Suprapubic skin (tissue), 4 donors: Measurements from ENCODE around the gene DEUP1. TPM values are rescaled to one million over a fixed set of nuclear protein-coding genes. Genes with fewer than 3 reads are reported as not detected.
"Not testable (repeated sequence)": the region's sequence is repeated elsewhere in the genome, so short reads cannot be mapped to it uniquely, and the experiment has no call there.

Source experiments
- DNase-seq, 2 donors: peaks; one replicate each; pipeline ENCODE4 v3.0.0-alpha.2; 2019; ENCODE audit warnings: low spot score in 2 of 2
- H3K27ac ChIP-seq: fragments of 200-600 bp; sonication (generic); one replicate; pipeline ENCODE4 v1.5.1; 2019
- H3K27me3 ChIP-seq: fragments of 200-600 bp; sonication (generic); one replicate; pipeline ENCODE4 v1.5.1; 2019
- H3K36me3 ChIP-seq: fragments of 200-600 bp; sonication (generic); one replicate; pipeline ENCODE4 v1.5.1; 2019
- H3K4me1 ChIP-seq: fragments of 200-600 bp; sonication (generic); one replicate; pipeline ENCODE4 v1.5.1; 2019
- H3K4me3 ChIP-seq: fragments of 200-600 bp; sonication (generic); one replicate; pipeline ENCODE4 v1.5.1; 2019; ENCODE audit warnings: mild to moderate bottlenecking
- H3K9me3 ChIP-seq: fragments of 200-600 bp; sonication (generic); one replicate; pipeline ENCODE4 v1.5.1; 2019
- CTCF ChIP-seq, 2 donors: fragments of 200-600 bp in 1 of 2; fragments of 450-650 bp in 1 of 2; sonication (generic) in 1 of 2; IDR thresholded peaks; one replicate each; pipeline ENCODE4 v1.5.1; 2016 to 2019; ENCODE audit warnings: antibody characterized with exemption in 2 of 2, mild to moderate bottlenecking in 1 of 2, moderate library complexity in 1 of 2
- EP300 ChIP-seq: sonication (generic); formaldehyde crosslinking; IDR thresholded peaks from one replicate; pipeline ENCODE4 v1.6.1; 2017; ENCODE audit warnings: antibody characterized with exemption
- POLR2A ChIP-seq, 2 donors: fragments of 450-650 bp; IDR thresholded peaks; one replicate each; pipeline ENCODE4 v1.6.1; 2017; ENCODE audit warnings: antibody characterized with exemption in 2 of 2, mild to moderate bottlenecking in 2 of 2, moderate library complexity in 2 of 2
- POLR2AphosphoS5 ChIP-seq, 3 donors: sonication (generic); formaldehyde crosslinking; IDR thresholded peaks; one replicate each; pipeline ENCODE4 v1.6.1; 2017; ENCODE audit warnings: antibody characterized with exemption in 3 of 3
- WGBS: methylation state at CpG from one replicate; pipeline ENCODE4 v1.1.5; 2018; 5-methylcytosine and 5-hydroxymethylcytosine counted together
- total RNA-seq, 4 donors: library from RNA; depleted of rRNA; stranded (reverse); fragments of >200 nt; gene quantifications; one replicate each; pipeline ENCODE4 v1.1.0, GENCODE V29; 2016

Gene DEUP1
- total RNA-seq, 4 donors from 2014 or later = not detected

DNA sequence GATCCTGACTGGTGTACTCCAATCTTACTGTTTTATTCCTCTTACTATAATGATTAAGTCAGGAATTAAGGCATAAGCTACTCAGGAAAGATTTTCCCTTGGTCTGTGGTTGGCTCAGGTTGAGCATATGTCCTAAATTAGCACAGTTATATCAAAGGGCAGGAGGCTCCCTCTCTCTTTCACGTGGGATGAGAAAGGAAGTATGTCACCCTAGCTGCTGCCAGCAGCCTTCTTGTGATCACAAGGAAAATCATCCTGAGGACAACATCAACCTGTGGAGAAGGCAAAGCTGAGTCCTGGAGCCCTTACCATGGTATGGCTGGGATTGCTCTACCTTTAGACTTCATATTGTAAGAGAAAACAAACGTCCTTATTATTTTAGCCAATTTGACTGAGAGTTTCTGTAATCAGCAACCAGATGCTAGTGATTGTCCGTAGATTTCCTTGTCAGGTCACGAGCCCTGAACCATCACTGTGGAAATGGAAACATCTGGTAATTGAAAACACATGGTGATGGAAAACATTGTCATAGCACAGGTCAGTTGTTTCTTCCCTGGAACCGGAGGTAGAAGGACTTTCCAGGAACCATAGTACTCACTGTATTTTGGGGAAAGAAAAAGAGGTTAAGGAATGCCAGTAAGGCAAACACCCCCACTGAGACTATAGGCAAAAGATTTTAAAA lies 40.6 kb upstream of the DEUP1 start:
- Histone ChIP-seq H3K27me3 (no peaks in the 10 kb centered on the region), H3K27ac (no peak overlapping the region), H3K36me3 (no peaks in the 10 kb centered on the region), H3K9me3 (no peaks in the 10 kb centered on the region), H3K4me3 (no peak overlapping the region), H3K4me1 (no peaks in the 10 kb centered on the region)
- TF ChIP-seq POLR2A (IDR thresholded peaks at IDR 0.05) (no peak), POLR2AphosphoS5 (IDR thresholded peaks at IDR 0.05) (no peak), EP300 (no peak), CTCF (IDR thresholded peaks at IDR 0.05) (no peak)
- WGBS = 46% methylated on average over 5 of the region's 5 CpGs
- no peak for DNase-seq

GRCh38 chr11:93291110-93291509 lies 39.4 kb upstream of the DEUP1 start:
- Histone ChIP-seq H3K4me1 (no peaks in the 10 kb centered on the region), H3K27ac (no peak overlapping the region), H3K27me3 (no peaks in the 10 kb centered on the region), H3K4me3 (no peak overlapping the region), H3K9me3 (no peaks in the 10 kb centered on the region), H3K36me3 (no peaks in the 10 kb centered on the region)
- DNase-seq = no peak
- no peak for TF ChIP-seq EP300
- no peak for TF ChIP-seq POLR2A (IDR thresholded peaks at IDR 0.05)
- no peak for TF ChIP-seq CTCF (IDR thresholded peaks at IDR 0.05)
- TF ChIP-seq POLR2AphosphoS5 (IDR thresholded peaks at IDR 0.05) = no peak
- WGBS = 76% methylated on average over 1 of the region's 1 CpG

DNA sequence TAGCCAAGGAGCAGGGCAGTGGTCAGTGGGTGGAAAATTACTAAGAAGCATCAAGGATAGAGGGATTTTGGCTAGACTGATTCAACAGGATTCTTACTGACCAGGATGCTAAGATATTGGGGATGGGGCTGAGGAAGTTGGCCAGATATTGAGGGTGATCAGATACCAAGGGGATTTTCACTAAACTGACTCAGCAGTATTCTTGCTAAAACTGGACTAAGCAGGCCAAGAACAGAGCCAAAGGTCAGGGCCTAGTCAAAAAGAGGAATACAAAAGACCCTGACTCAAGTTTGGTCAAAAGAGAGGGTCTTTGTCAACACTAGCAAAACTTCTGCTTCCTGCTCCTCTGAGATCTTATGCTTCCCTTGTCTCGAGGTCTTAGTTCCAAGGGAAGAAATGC lies 38.6 kb upstream of the DEUP1 start:
- Histone ChIP-seq H3K4me3 (no peak overlapping the region), H3K9me3 (no peaks in the 10 kb centered on the region), H3K27me3 (no peaks in the 10 kb centered on the region), H3K4me1 (no peaks in the 10 kb centered on the region), H3K36me3 (no peaks in the 10 kb centered on the region), H3K27ac (no peak overlapping the region)
- TF ChIP-seq POLR2A (IDR thresholded peaks at IDR 0.05) (no peak), EP300 (no peak), POLR2AphosphoS5 (IDR thresholded peaks at IDR 0.05) (no peak), CTCF (IDR thresholded peaks at IDR 0.05) (no peak)
- 72% methylated on average over 1 of the region's 1 CpG for WGBS
- no peak for DNase-seq

GRCh38 chr11:93295921-93296575 lies 34.5 kb upstream of the DEUP1 start:
- Histone ChIP-seq H3K4me3 (no peak overlapping the region), H3K27me3 (no peaks in the 10 kb centered on the region), H3K4me1 (no peaks in the 10 kb centered on the region), H3K27ac (no peak overlapping the region), H3K9me3 (no peaks in the 10 kb centered on the region), H3K36me3 (no peaks in the 10 kb centered on the region)
- no peak for DNase-seq
- TF ChIP-seq EP300 (no peak), POLR2A (IDR thresholded peaks at IDR 0.05) (no peak)
- 58% methylated on average over 4 of the region's 4 CpGs for WGBS

DNA sequence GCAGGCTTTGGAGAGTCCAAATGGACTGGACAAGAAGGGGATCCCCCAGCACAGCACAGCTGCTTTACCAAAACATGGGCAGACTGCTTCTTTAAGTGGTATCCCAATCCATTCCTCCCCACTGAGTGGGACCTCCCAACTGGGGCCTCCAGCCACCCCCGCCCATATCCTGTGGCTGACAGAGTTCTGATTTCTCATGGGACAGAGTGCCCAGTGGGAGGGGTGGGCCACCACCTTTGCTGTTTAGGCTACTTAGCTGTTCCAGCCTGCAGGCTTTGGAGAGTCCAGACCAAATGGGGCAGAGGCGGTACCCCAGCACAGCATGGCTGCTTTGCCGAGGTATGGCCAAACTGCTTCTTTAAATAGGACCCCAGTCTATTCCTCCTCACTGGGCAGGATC lies 26.9 kb upstream of the DEUP1 start:
- H3K4me1 ChIP-seq = no peaks in the 10 kb centered on the region
- TF ChIP-seq CTCF (IDR thresholded peaks at IDR 0.05) (no peak), EP300 (no peak), POLR2AphosphoS5 (IDR thresholded peaks at IDR 0.05) (no peak), POLR2A (IDR thresholded peaks at IDR 0.05) (no peak)
- H3K9me3 ChIP-seq = no peaks in the 10 kb centered on the region
- no peak overlapping the region for H3K27ac ChIP-seq
- no peaks in the 10 kb centered on the region for H3K27me3 ChIP-seq
- H3K4me3 ChIP-seq = no peak overlapping the region
- WGBS = 96% methylated on average over 3 of the region's 3 CpGs
- no peak for DNase-seq
- no peaks in the 10 kb centered on the region for H3K36me3 ChIP-seq

DNA sequence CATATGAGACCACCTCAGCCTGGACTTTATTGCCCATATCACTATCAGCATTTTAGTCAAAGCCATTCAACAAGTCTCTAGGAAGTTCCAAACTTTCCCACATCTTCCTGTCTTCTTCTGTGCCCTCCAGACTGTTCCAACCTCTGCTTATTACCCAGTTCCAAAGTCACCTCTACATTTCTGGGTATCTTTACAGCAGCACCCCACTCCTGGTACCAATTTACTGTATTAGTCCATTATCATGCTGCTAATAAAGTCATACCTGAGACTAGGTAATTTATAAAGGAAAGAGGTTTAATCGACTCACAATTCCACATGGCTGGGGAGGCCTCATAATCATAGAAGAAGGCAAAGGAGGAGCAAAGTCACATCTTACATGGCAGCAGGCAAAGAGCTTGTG lies 16.1 kb upstream of the DEUP1 start:
- H3K4me1 ChIP-seq, H3K4me3 ChIP-seq, DNase-seq, H3K27me3 ChIP-seq, H3K36me3 ChIP-seq, H3K27ac ChIP-seq: not testable (repeated sequence)
- H3K9me3 ChIP-seq = peaks cover 19% of the 10 kb centered on the region
- WGBS = 100% methylated on average over 1 of the region's 1 CpG
